ENCODE data around the gene CSF2RB. TPM values are rescaled to one million over a fixed set of nuclear protein-coding genes. Genes with fewer than 3 reads are reported as not detected.

The CSF2RB gene
- total and polyA plus RNA-seq, 10 of the 15 experiments (the other 5 are each of a cell fraction or from before 2014, with no cell fraction given): 0.82 to 12.5 (median 5.4) TPM

DNA sequence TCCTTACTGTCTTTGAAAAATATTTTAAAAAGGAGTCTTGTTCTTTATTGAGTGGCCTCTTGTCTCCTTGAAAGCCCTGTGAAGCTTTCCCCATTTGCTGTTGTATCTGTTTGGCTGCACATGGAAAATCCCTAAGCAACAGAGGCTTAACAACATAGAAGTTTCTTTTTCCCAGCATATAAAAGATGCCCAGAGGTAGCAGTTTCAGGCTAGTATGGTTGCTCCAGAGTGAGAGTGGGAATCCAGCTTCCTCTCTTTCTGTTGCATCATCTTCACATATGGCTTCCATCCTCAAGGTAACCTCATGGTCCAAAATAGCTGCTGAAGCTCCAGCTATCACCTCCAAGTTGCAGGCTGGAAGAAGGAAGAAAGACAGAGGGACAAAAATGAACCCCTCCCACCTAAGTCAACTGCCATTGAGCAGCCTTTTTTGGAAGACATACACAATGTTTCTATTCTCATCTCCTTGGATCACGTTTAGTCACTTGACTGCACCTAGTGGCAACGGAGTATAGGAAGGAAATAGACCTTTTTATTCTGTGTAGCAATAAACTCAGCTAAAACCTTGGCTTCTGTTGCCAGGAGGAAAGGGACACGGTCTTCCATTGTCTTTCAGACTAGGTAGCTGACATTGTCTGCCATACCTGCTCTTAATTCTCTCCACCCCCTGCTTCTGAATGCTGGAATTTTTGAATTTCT, 5.3 kb downstream of the CSF2RB start:
- Histone ChIP-seq H3K4me2 (ENCODE audit: control insufficient read depth, insufficient read depth) (no peak overlapping the region), H2AFZ (ENCODE audit: control insufficient read depth, low read depth, low read length) (no peak overlapping the region), H3K4me3 (0 out of 2 replicates have a peak overlapping the region, but pooled peaks have one; percentile 14), H4K20me1 (ENCODE audit: control insufficient read depth, insufficient read depth) (no peaks in the 10 kb centered on the region), H3K27ac (ENCODE audit: control insufficient read depth, insufficient read depth) (no peak overlapping the region), H3K27me3 (replicated peaks in 1 of 2; ENCODE audit: control insufficient read depth in 2 of 2, insufficient read depth in 2 of 2, low read length in 1 of 2) (no peaks in the 10 kb centered on the region), H3K36me3 (ENCODE audit: control insufficient read depth in 2 of 2, insufficient read depth in 2 of 2, low read length in 1 of 2) (peaks cover 0 to 6% of the 10 kb centered on the region in 2 experiments; a peak in 2 of 4 replicates), H3K9ac (ENCODE audit: control insufficient read depth, insufficient read depth, low read length) (no peak overlapping the region), H3K9me3 (replicated peaks; ENCODE audit: control insufficient read depth, insufficient read depth, low read length) (peaks cover 3% of the 10 kb centered on the region; the same call in 2 of the 3 replicates), H3K4me1 (ENCODE audit: control insufficient read depth, insufficient read depth, low read length) (peaks cover 34% of the 10 kb centered on the region), H3K79me2 (ENCODE audit: control insufficient read depth, insufficient read depth, low read length) (peaks cover 43% of the 10 kb centered on the region)
- ChIA-PET SMC1A (ENCODE audit: uncharacterized antibody, unreplicated experiment) (interaction anchor here (0.8 to 2.7 kb wide), 8 partner anchors 12 to 63 kb away, joined by 3 to 12 read pairs (median 3); partner anchors contain the start of gene NCF4), RAD21 (ENCODE audit: unreplicated experiment) (interaction anchor here (0.9 to 4.3 kb wide), 6 partner anchors 11 to 59 kb away, joined by 3 to 27 read pairs (median 4); partner anchors contain the start of gene NCF4), POLR2A (interaction anchor here (0.6 to 5.2 kb wide), 8 partner anchors 10 to 337 kb away, joined by 3 to 33 read pairs (median 4); partner anchors contain the start of gene NCF4), CTCF (interaction anchor here (0.6 to 6.4 kb wide), 3 partner anchors 10 to 59 kb away, joined by 3 to 73 read pairs (median 4); partner anchors contain the start of gene NCF4)
- FAIRE-seq (no peak), ATAC-seq (no peak), DNase-seq (ENCODE audit: low read depth, low spot score) (no peak)
- TF ChIP-seq, protein P1, sequence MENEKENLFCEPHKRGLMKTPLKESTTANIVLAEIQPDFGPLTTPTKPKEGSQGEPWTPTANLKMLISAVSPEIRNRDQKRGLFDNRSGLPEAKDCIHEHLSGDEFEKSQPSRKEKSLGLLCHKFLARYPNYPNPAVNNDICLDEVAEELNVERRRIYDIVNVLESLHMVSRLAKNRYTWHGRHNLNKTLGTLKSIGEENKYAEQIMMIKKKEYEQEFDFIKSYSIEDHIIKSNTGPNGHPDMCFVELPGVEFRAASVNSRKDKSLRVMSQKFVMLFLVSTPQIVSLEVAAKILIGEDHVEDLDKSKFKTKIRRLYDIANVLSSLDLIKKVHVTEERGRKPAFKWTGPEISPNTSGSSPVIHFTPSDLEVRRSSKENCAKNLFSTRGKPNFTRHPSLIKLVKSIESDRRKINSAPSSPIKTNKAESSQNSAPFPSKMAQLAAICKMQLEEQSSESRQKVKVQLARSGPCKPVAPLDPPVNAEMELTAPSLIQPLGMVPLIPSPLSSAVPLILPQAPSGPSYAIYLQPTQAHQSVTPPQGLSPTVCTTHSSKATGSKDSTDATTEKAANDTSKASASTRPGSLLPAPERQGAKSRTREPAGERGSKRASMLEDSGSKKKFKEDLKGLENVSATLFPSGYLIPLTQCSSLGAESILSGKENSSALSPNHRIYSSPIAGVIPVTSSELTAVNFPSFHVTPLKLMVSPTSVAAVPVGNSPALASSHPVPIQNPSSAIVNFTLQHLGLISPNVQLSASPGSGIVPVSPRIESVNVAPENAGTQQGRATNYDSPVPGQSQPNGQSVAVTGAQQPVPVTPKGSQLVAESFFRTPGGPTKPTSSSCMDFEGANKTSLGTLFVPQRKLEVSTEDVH (IDR thresholded peaks at IDR 0.05; ENCODE audit: low read depth, partially characterized antibody): no peak
- peak; percentile 94 for TF ChIP-seq SMARCA5 (IDR thresholded peaks at IDR 0.05)
- TF ChIP-seq, protein P2, sequence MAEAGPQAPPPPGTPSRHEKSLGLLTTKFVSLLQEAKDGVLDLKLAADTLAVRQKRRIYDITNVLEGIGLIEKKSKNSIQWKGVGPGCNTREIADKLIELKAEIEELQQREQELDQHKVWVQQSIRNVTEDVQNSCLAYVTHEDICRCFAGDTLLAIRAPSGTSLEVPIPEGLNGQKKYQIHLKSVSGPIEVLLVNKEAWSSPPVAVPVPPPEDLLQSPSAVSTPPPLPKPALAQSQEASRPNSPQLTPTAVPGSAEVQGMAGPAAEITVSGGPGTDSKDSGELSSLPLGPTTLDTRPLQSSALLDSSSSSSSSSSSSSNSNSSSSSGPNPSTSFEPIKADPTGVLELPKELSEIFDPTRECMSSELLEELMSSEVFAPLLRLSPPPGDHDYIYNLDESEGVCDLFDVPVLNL (IDR thresholded peaks at IDR 0.05; ENCODE audit: low read depth, low read length): no peak
- no peak for TF ChIP-seq NR2C2 (IDR thresholded peaks at IDR 0.05; ENCODE audit: borderline replicate concordance, control insufficient read depth, insufficient read length, low read depth)
- TF ChIP-seq ZNF217 (IDR thresholded peaks at IDR 0.05): peak; percentile 92
- TF ChIP-seq, protein P3, sequence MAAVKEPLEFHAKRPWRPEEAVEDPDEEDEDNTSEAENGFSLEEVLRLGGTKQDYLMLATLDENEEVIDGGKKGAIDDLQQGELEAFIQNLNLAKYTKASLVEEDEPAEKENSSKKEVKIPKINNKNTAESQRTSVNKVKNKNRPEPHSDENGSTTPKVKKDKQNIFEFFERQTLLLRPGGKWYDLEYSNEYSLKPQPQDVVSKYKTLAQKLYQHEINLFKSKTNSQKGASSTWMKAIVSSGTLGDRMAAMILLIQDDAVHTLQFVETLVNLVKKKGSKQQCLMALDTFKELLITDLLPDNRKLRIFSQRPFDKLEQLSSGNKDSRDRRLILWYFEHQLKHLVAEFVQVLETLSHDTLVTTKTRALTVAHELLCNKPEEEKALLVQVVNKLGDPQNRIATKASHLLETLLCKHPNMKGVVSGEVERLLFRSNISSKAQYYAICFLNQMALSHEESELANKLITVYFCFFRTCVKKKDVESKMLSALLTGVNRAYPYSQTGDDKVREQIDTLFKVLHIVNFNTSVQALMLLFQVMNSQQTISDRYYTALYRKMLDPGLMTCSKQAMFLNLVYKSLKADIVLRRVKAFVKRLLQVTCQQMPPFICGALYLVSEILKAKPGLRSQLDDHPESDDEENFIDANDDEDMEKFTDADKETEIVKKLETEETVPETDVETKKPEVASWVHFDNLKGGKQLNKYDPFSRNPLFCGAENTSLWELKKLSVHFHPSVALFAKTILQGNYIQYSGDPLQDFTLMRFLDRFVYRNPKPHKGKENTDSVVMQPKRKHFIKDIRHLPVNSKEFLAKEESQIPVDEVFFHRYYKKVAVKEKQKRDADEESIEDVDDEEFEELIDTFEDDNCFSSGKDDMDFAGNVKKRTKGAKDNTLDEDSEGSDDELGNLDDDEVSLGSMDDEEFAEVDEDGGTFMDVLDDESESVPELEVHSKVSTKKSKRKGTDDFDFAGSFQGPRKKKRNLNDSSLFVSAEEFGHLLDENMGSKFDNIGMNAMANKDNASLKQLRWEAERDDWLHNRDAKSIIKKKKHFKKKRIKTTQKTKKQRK (IDR thresholded peaks at IDR 0.05; ENCODE audit: low read depth, low read length): peak; percentile 48; the same call in 1 of the 2 replicates
- 0 out of 2 replicates have a peak, but pooled peaks have one; percentile 22 for TF ChIP-seq KDM1A (IDR thresholded peaks at IDR 0.05; ENCODE audit: borderline replicate concordance)
- TF ChIP-seq, protein P4, sequence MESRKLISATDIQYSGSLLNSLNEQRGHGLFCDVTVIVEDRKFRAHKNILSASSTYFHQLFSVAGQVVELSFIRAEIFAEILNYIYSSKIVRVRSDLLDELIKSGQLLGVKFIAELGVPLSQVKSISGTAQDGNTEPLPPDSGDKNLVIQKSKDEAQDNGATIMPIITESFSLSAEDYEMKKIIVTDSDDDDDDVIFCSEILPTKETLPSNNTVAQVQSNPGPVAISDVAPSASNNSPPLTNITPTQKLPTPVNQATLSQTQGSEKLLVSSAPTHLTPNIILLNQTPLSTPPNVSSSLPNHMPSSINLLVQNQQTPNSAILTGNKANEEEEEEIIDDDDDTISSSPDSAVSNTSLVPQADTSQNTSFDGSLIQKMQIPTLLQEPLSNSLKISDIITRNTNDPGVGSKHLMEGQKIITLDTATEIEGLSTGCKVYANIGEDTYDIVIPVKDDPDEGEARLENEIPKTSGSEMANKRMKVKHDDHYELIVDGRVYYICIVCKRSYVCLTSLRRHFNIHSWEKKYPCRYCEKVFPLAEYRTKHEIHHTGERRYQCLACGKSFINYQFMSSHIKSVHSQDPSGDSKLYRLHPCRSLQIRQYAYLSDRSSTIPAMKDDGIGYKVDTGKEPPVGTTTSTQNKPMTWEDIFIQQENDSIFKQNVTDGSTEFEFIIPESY (IDR thresholded peaks at IDR 0.05): peak; percentile 24; the same call in 1 of the 2 replicates
- TF ChIP-seq POLR2A (IDR thresholded peaks at IDR 0.05; ENCODE audit: low read depth, low read length): no peak
- 0 out of 2 replicates have a peak, but pooled peaks have one; percentile 46 for TF ChIP-seq YY1 (IDR thresholded peaks at IDR 0.05; ENCODE audit: low read depth, low read length)
- intact Hi-C loops (cut with micrococcal nuclease; ENCODE audit: unreplicated experiment): no loop called here
- in situ Hi-C loops (cut with MboI): no loop called here
- 6% methylated on average over 3 of the region's 3 CpGs for WGBS (ENCODE audit: insufficient coverage, insufficient replicate concordance, low lambda C conversion rate, missing lambda C conversion rate)
- BruUV-seq (replicated peaks): no TSS peak

Measured in GM12878 (cell line).